GM21576 (cell line): ENCODE data around the gene F2R.
"Not testable (repeated sequence)": the region's sequence is repeated elsewhere in the genome, so short reads cannot be mapped to it uniquely, and the experiment has no call there.

ENCODE experiments used
- ATAC-seq: cut with Tn5 transposase; IDR thresholded peaks from one replicate; pipeline ENCODE4 v1.9.1; 2021; ENCODE audit warnings: mild to moderate bottlenecking, moderate library complexity; ENCODE audit not compliant: unreplicated experiment

Gene F2R

GRCh38 chr5:76717222-76718083, 1.5 kb downstream of the F2R start:
- ATAC-seq, result no peak

- ATAC-seq, result no peak
Measured at GRCh38 chr5:76718381-76718832, 2.5 kb downstream of the F2R start.

DNA sequence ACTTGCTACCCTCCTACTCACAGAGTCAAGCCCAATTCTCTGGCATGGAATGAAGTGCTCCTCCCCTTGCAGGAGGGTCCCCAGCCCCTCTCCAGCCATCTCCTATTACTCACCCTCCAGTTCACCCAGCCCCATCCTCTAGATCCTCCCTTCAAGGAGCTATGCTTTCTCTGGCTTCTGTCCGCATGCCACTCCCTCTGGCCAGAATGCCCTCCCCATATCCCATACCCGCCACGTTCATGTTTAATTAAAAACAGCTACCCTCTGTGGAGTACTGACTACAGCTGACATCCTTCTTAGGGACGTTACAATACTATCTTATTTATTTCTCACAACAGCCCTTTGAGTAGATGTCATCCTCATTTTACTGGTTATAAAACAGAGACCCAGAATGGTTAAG, 3.0 kb downstream of the F2R start:
- ATAC-seq, result no peak

DNA sequence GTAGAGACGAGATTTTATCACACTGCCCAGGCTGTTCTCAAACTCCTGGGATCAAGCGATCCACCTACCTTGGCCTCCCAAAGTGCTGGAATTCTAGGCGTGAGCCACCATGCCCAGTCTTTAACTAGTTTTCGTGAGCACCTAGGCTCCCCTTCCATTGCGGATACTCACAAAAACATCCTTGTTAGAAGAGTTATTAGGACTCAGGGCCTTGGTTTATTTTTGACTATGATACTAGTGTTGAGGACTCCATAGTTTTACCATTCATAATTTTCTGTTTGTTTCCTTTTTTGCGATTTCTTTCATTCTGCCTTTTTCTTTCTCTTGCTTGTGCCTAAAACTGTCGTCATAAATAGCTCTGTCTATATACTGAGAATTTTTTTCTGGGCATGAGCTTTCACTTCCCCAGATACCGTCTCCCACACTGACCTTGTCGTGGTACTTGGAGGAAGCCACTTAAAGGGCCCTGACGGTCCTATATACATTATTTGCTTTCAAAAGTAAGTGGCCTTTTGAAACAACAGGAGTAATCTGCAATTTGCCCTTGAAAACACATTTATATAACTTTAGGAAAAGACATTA, 5.2 kb downstream of the F2R start:
- ATAC-seq, result peak; percentile 93

DNA sequence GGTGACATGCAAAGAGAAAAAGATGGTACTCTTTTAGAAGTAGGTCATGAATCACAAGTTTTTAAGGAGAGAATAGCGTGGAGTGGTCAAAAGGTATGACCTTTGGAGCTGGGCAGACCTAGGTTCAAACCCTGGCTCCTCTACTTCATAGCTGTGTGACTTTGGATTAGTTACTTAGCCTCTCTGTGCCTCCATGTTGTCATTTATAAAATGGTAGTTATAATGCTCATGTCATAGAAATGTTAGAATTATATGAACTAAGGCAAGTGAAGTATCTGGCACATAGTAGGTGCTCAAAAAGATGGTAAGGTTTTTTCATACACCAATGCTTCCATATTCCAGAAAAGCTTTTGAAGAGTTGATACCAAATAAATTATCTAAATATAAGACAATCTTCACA, 7.3 kb downstream of the F2R start:
- ATAC-seq, result no peak

DNA sequence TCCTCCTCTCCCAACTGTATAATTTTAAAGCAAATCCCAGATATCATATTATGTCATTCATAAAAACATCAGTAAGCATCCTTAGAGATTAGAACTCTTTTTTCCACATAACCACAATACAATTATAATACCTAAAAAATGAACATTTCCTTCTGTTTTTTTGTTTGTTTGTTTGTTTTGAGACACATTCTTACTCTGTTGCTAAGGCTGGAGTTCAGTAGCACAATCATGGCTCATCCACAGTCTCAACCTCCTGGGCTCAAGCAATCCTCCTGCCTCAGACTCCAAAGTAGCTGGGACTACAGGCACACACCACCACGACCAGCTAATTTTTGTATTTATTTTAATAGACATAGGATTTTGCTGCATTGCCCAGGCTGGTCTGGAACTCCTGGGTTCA, 8.0 kb downstream of the F2R start:
- ATAC-seq, result no peak

DNA sequence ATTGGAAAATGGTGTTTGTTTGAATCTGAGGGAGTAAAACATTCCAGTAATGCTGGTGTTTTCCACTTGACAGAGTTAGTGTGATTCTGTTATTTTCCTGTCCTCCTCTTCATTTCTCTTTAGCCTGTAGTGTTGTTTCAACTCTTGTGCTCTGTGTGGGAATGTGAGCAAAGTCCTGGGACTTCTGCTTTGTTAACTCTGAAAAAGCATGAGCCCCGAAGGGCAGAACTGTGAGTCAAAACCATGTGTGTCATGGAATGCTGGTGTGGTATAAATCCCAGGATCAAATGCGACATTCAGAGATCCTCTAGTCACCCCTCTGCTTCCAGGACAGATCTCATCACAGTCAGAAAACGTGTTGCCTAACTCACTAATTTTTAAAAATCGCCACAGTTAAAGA, 8.9 kb downstream of the F2R start:
- no peak for ATAC-seq

GRCh38 chr5:76728965-76729364, 13.0 kb downstream of the F2R start:
- ATAC-seq, result no peak

DNA sequence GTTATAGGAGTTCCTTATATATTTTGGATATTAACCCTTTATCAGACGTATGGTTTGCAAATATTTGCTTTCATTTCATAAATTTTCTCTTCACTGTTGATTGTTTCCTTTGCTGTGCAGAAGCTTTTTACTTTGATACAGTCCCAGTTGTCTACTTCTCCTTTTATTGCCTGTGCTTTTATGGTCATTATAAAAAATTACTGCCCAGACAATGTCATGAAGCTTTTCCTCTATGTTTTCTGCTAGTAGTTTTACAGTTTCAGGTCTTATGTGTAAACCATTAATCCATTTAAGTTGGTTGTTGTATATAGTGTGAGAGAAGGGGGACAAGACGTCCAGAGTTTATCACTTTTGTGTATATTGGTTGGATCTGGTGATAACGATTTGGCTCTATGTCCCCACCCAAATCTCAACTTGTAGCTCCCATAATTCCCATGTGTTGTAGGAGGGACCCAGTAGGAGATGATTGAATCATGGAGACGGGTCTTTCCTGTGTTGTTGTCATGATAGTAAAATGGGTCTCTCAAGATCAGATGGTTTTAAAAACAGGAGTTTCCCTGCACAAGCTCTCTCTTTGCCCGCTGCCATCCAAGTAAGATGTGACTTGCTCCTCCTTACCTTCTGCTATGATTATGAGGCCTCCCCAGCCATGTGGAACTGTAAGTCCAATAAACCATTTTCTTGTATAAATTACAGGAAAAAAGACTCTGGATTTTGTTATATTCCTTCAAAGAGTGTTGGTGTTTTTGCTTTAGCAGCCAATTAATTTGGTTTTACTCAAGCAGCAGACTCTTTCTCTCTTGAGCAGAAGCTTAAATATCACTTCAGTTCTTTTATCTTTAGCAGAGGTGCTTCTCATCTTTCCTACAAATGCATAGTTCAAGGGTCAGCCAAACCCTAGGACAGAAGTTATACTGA, 13.7 kb downstream of the F2R start:
- ATAC-seq, result no peak

- ATAC-seq, result no peak
Measured at GRCh38 chr5:76732405-76733048, 16.6 kb downstream of the F2R start.

- ATAC-seq, result peak; percentile 76
Measured at GRCh38 chr5:76733049-76733417, 17.1 kb downstream of the F2R start.

DNA sequence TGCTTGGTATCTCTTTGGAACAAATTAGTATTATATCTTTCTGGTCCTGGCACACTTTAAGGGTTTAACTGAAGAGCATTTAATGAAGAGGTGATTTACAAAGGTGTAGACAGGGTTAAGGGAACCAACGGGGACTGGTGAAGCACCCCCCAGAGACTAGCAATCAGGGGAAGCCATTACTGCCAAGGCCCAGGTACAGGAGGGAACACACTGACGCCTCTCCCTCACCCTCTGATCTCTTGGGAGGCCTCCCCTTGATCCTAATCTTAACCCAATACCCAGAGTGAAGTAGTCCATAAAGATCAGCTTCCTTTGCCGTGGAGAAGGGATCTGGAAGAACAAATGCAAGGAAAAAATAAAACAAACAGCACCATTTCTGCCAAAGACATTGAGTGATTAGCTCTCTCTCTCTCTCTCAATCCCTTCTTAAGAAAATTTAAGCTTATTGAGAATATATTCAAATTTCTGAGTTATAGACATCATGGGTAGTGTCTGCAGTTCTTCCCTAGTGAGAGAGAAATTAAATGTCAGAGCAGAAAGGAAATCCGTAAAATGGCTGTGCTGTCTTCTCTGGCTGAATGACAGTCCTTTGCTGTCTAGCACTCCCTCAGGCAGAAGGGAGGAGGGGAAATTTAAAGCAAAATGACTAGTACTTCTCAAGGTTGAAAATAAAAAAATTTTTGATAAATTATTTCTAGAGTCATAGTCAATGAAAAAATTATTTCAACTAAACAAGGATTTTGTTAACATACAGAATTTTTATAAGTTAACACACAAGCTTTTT, 20.0 kb downstream of the F2R start:
- no peak for ATAC-seq

DNA sequence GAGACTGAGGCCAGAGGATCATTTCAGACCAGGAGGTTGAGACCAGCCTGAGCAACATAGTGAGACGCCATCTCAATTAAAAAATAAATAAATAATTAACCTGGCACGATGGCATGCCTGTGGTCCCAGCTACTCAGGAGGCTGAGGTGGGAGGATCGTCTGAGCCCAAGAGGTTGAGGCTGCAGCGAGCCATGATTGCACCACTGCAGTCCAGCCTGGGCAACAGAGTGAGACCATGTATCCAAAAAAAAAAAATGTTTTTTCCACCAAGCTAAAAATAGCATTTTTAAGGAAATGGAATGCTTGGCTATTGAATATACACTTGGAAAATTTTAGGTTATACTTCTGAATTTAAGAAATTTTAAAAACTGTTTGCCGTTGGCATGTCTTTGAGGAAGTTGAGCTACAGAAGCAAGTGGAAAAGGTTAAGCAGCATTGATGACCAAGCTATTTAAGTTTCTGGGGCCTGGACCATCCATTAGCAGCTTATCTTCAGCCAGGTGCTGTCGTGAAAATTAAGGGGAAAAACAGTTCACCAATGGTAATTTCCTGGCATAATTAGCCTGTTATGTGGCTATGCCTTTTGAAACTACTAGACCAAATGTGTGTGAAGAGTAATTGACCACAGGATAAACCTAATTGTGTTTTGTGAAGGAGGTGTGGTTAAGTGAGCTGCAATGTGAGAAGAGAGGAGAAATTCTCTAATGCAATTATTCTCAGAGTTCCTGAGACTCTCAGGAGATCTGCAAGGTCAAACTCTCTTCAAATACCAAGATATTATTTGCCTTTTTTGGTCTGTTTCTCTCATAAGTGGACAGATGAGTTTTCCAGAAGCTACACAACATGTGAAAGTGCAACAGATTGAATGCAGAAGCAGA, 21.0 kb downstream of the F2R start:
- peak; percentile 29 for ATAC-seq

DNA sequence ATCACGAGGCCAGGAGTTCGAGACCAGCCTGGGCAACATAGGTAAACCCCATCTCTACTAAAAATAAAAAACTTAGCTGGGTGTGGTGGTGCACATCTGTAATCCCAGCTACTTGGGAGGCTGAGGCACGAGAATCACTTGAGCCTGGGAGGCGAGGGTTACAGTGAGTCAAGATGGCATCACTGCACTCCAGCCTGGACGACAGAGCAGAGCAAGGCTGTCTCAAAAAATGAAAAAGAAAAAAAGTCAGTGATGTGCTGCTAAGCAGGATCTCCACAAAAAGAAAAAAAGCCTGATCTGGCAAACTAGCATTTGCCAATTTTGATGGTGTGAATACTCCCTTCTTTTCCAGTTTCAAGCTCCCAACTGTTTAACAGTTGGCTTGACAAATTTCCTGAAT, 21.9 kb downstream of the F2R start:
- ATAC-seq, result no peak

GRCh38 chr5:76741506-76741905, 25.6 kb downstream of the F2R start:
- not testable (repeated sequence) for ATAC-seq

DNA sequence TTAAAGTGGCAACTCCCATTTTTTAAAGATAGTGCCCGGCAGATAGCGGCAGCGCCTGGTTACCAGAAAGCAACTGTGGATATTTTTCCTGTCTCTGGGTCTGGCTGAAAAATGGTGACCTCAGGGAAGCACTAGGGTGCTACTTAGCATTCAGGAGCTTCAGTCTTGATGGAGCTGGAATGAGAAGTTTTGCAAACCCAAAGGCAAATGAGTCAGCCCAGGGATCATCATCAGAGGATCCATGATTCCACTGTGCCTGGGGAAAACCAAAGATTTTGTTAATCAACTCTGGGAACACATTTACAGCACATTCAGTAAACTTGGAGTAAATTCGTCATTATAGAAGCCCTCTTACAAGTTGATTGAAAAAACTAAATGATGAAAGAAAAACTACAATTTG, 26.7 kb downstream of the F2R start:
- no peak for ATAC-seq

DNA sequence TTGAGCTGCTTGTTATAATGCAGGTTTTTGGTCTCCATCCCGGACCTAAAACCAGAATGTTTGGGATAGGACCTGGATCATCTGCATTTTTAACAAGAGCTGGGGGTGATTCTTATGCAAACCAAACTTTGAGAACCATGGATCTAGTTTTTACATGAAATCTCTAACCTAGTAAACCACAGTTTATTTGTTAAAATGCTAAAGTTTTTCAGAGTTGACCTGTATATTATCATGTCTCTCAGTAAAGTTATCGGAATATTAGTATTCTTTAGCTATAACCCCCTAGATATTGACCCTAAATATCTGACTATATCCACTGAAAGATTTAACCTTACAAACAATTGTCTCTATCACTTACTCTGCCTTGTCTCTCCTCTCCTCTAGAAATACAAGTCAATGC, 28.7 kb downstream of the F2R start:
- no peak for ATAC-seq

DNA sequence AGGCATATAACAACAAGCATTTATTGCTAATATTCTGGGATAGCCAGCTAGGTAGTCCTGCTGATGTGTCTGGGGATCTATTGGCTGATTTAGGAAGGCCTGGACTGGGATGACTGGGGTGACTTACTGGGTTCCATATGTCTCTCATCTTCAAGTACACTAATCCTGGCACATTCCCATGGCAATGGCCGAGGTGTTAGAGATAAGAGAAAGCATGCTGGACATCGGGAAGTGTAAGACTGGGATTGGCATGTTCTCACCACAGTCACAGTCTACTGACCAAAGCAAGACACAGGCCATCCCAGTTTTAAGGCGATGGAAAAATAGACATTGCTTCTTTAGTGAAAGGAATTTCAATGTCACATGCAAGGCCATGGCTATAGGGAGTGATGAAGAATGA, 29.7 kb downstream of the F2R start:
- ATAC-seq, result no peak

DNA sequence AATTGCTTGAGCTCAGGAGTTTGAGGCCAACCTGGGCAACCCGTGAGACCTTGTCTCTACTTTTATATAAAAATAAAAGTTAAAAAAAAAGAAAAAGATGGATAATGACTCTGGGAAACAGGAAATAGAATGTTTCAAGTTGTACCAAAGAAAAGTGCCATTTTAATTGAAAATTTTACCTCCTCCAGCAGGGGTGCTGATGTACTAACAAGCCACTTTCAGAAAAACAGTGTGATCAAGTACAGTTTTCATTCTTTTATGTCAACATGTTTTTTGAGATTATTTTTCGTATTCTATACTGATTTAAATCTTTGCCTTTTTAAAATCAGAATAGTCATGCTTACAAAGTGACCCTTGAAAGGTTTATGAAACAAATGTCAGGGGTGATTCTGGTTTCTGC, 30.8 kb downstream of the F2R start:
- no peak for ATAC-seq
